NT2/D1 (cell line): Measurements from ENCODE around the gene AGPAT3.

Source experiments
- DNase-seq: peaks from one replicate; pipeline ENCODE4 v3.0.0-alpha.2; 2011; ENCODE audit warnings: low read depth, low spot score
- H3K27me3 ChIP-seq: 2 replicates; pipeline ENCODE4 v1.6.0; 2011; ENCODE audit warnings: mild to moderate bottlenecking; ENCODE audit not compliant: insufficient read length, insufficient read depth
- H3K36me3 ChIP-seq: 2 replicates; pipeline ENCODE4 v1.6.1; 2011; ENCODE audit warnings: mild to moderate bottlenecking, low read length, mixed read lengths; ENCODE audit not compliant: insufficient read depth, insufficient read length
- H3K4me1 ChIP-seq: 2 replicates; pipeline ENCODE4 v1.5.1; 2011; ENCODE audit not compliant: insufficient read depth, insufficient read length
- H3K4me3 ChIP-seq: 2 replicates; pipeline ENCODE4 v1.5.1; 2011; ENCODE audit warnings: low read depth; ENCODE audit not compliant: insufficient read length
- H3K9ac ChIP-seq: 2 replicates; pipeline ENCODE4 v1.6.0; 2011; ENCODE audit warnings: low read depth; ENCODE audit not compliant: insufficient read length
- H3K9me3 ChIP-seq: 2 replicates; pipeline ENCODE4 v1.5.1; 2011; ENCODE audit warnings: mild to moderate bottlenecking, low read length; ENCODE audit not compliant: insufficient read depth
- SUZ12 ChIP-seq: IDR thresholded peaks from 2 replicates; pipeline ENCODE4 v1.6.1; 2011; ENCODE audit not compliant: insufficient read length, insufficient read depth; ENCODE audit errors: extremely low read depth
- YY1 ChIP-seq: IDR thresholded peaks from 2 replicates; pipeline ENCODE4 v1.6.1; 2011; ENCODE audit not compliant: insufficient read length, insufficient read depth
- ZNF274 ChIP-seq: IDR thresholded peaks from 2 replicates; pipeline ENCODE4 v1.6.1; 2011; ENCODE audit warnings: mild to moderate bottlenecking, low read depth, low read length

Gene AGPAT3

GRCh38 chr21:43983860-43984420, 118.9 kb downstream of the AGPAT3 start:
- Histone ChIP-seq H3K9me3 (no peaks in the 10 kb centered on the region), H3K36me3 (no peaks in the 10 kb centered on the region), H3K4me3 (no peak overlapping the region), H3K9ac (no peak overlapping the region), H3K27me3 (peaks cover 10% of the 10 kb centered on the region), H3K4me1 (peaks cover 22% of the 10 kb centered on the region)
- TF ChIP-seq ZNF274 (no peak), SUZ12 (no peak), YY1 (no peak)
- no peak for DNase-seq

- Histone ChIP-seq H3K4me1 (peaks cover 22% of the 10 kb centered on the region), H3K9ac (peak overlapping the region; percentile 15), H3K27me3 (peaks cover 10% of the 10 kb centered on the region), H3K9me3 (no peaks in the 10 kb centered on the region), H3K36me3 (no peaks in the 10 kb centered on the region), H3K4me3 (no peak overlapping the region)
- TF ChIP-seq SUZ12, result no peak
- DNase-seq, result no peak
Measured at GRCh38 chr21:43984905-43985689, 120.1 kb downstream of the AGPAT3 start.

- peaks cover 10% of the 10 kb centered on the region for H3K27me3 ChIP-seq
- H3K9me3 ChIP-seq, result no peaks in the 10 kb centered on the region
- no peak overlapping the region for H3K4me3 ChIP-seq
- H3K4me1 ChIP-seq, result peaks cover 22% of the 10 kb centered on the region
- no peak for DNase-seq
- peak overlapping the region; percentile 15 for H3K9ac ChIP-seq
- TF ChIP-seq SUZ12 (no peak), ZNF274 (no peak), YY1 (no peak)
- no peaks in the 10 kb centered on the region for H3K36me3 ChIP-seq
Measured at GRCh38 chr21:43985690-43986251, 120.7 kb downstream of the AGPAT3 start.

GRCh38 chr21:43986544-43987451, 121.8 kb downstream of the AGPAT3 start:
- H3K4me1 ChIP-seq, result peaks cover 14% of the 10 kb centered on the region
- DNase-seq, result no peak
- no peak overlapping the region for H3K9ac ChIP-seq
- no peaks in the 10 kb centered on the region for H3K36me3 ChIP-seq
- no peaks in the 10 kb centered on the region for H3K9me3 ChIP-seq
- TF ChIP-seq ZNF274 (no peak), YY1 (no peak), SUZ12 (no peak)
- peaks cover 10% of the 10 kb centered on the region for H3K27me3 ChIP-seq
- H3K4me3 ChIP-seq, result no peak overlapping the region

GRCh38 chr21:43987509-43987908, 122.5 kb downstream of the AGPAT3 start:
- Histone ChIP-seq H3K4me3 (no peak overlapping the region), H3K4me1 (peaks cover 10% of the 10 kb centered on the region), H3K9me3 (no peaks in the 10 kb centered on the region), H3K27me3 (peaks cover 10% of the 10 kb centered on the region), H3K36me3 (no peaks in the 10 kb centered on the region), H3K9ac (no peak overlapping the region)
- TF ChIP-seq ZNF274, result no peak
- TF ChIP-seq YY1, result no peak
- no peak for TF ChIP-seq SUZ12
- no peak for DNase-seq

GRCh38 chr21:43988016-43988415, 123.0 kb downstream of the AGPAT3 start:
- no peaks in the 10 kb centered on the region for H3K9me3 ChIP-seq
- no peak overlapping the region for H3K4me3 ChIP-seq
- TF ChIP-seq ZNF274 (no peak), SUZ12 (no peak), YY1 (no peak)
- H3K36me3 ChIP-seq, result no peaks in the 10 kb centered on the region
- H3K27me3 ChIP-seq, result peaks cover 10% of the 10 kb centered on the region
- H3K9ac ChIP-seq, result no peak overlapping the region
- DNase-seq, result no peak
- peaks cover 10% of the 10 kb centered on the region for H3K4me1 ChIP-seq
